ENCODE measurements around the gene TSPAN9. TPM values are rescaled to one million over a fixed set of nuclear protein-coding genes. Genes with fewer than 3 reads are reported as not detected.

Gene TSPAN9
- polyA plus RNA-seq, 1 of the 3 experiments (the other 2 are of a cell fraction), result 34.9 TPM

- POLR2A ChIA-PET, result no interaction called here
- CTCF ChIA-PET, result interaction anchor here (1.0 to 2.9 kb wide), 3 partner anchors 15 to 72 kb away, joined by 3 to 6 read pairs (median 5); no protein-coding TSS in a partner anchor
- Histone ChIP-seq H3K4me1 (ENCODE audit: control insufficient read depth in 1 of 2, insufficient read depth in 2 of 2, low read depth in 1 of 2, low read length in 1 of 2) (no peaks in the 10 kb centered on the region), H2AFZ (ENCODE audit: low read depth) (no peak overlapping the region), H3K9me2 (no peaks in the 10 kb centered on the region), H3K4me3 (ENCODE audit: low read depth in 2 of 2, low read length in 1 of 2) (no peak overlapping the region), H3K36me3 (replicated peaks in 1 of 2; ENCODE audit: control insufficient read depth in 1 of 2, insufficient read depth in 2 of 2, low read length in 1 of 2) (no peaks in the 10 kb centered on the region), H3K9ac (no peak overlapping the region), H3K79me2 (ENCODE audit: insufficient read depth) (no peaks in the 10 kb centered on the region), H3F3A (replicated peaks; ENCODE audit: insufficient read depth) (no peaks in the 10 kb centered on the region), H3K27me3 (ENCODE audit: insufficient read depth) (no peaks in the 10 kb centered on the region), H3K9me3 (no peaks in the 10 kb centered on the region), H4K20me1 (ENCODE audit: insufficient read depth) (no peaks in the 10 kb centered on the region), H3K27ac (ENCODE audit: low read depth in 2 of 2, low read length in 1 of 2) (no peak overlapping the region), H3K4me2 (no peak overlapping the region)
- no peak for DNase-seq
- WGBS (ENCODE audit: low lambda C conversion rate), result 87% methylated on average over 8 of the region's 11 CpGs
- no peak for TF ChIP-seq RAD21 (IDR thresholded peaks at IDR 0.05; ENCODE audit: low read length)
- no peak for TF ChIP-seq USF1 (IDR thresholded peaks at IDR 0.05; ENCODE audit: borderline replicate concordance, low read depth)
- no peak for TF ChIP-seq MEF2A (IDR thresholded peaks at IDR 0.05; ENCODE audit: borderline replicate concordance, low read depth)
- no peak for TF ChIP-seq PBX3 (IDR thresholded peaks at IDR 0.05)
- TF ChIP-seq EP300 (IDR thresholded peaks at IDR 0.05; ENCODE audit: borderline replicate concordance in 1 of 2, low read depth in 1 of 2, low read length in 1 of 2), result no peak
- TF ChIP-seq GABPA (IDR thresholded peaks at IDR 0.05; ENCODE audit: low read depth), result no peak
- no peak for TF ChIP-seq CHD2 (IDR thresholded peaks at IDR 0.05; ENCODE audit: low read length, partially characterized antibody)
- TF ChIP-seq IRF3 (IDR thresholded peaks at IDR 0.05; ENCODE audit: low read depth, low read length), result no peak
- TF ChIP-seq POLR2AphosphoS5 (IDR thresholded peaks at IDR 0.05; ENCODE audit: low read depth, low read length), result no peak
- no peak for TF ChIP-seq TCF12 (IDR thresholded peaks at IDR 0.05)
Measured at GRCh38 chr12:3049611-3050249, 27.4 kb upstream of the TSPAN9 start.

DNA sequence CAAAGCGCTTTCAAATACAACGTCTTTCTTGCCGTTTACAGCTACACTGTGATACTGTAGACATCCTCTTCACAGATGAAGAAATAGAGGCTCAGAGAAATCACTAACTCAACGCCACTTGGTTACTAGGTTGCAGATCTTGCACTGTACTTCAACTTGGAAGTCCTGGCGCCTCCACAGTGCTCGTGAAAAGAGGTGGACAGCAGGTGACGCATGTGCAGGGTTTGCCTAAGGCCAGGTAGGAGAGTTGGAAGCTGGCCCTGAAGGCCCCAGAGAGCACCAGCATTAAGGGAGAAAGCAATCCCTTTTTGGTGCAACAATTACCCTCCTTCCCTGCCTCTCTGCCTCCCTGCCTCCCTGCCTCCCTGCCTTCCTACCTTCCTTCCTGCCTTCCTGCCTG lies 22.8 kb upstream of the TSPAN9 start:
- CTCF ChIA-PET, result interaction anchor here (1.7 kb wide), 1 partner anchor 201 kb away, joined by 4 read pairs; no protein-coding TSS in a partner anchor
- POLR2A ChIA-PET, result no interaction called here

More for the DNA sequence above, 22.8 kb upstream of the TSPAN9 start:
- no peaks in the 10 kb centered on the region for H3K9me2 ChIP-seq
- TF ChIP-seq NRF1 (IDR thresholded peaks at IDR 0.05; ENCODE audit: low read depth, low read length) (no peak), RFX5 (IDR thresholded peaks at IDR 0.05; ENCODE audit: low read length) (no peak), NFIC (IDR thresholded peaks at IDR 0.05; ENCODE audit: borderline replicate concordance) (no peak), MAX (IDR thresholded peaks at IDR 0.05; ENCODE audit: low read depth) (no peak), EZH2phosphoT487 (IDR thresholded peaks at IDR 0.05; ENCODE audit: borderline replicate concordance, low read depth) (no peak), TAF1 (IDR thresholded peaks at IDR 0.05; ENCODE audit: borderline replicate concordance, low read depth, low read length) (no peak), TCF12 (IDR thresholded peaks at IDR 0.05) (no peak), FOXJ3 (CRISPR knock-in tag; IDR thresholded peaks at IDR 0.05) (no peak), SMC3 (IDR thresholded peaks at IDR 0.05; ENCODE audit: low read depth, low read length) (no peak), GABPA (IDR thresholded peaks at IDR 0.05; ENCODE audit: low read depth) (no peak), JUND (IDR thresholded peaks at IDR 0.05) (no peak), MXI1 (IDR thresholded peaks at IDR 0.05; ENCODE audit: low read depth, low read length) (no peak)
- no peaks in the 10 kb centered on the region for H3K4me1 ChIP-seq (ENCODE audit: control insufficient read depth in 1 of 2, insufficient read depth in 2 of 2, low read depth in 1 of 2, low read length in 1 of 2)
- WGBS (ENCODE audit: low lambda C conversion rate), result 66% methylated on average over 7 of the region's 7 CpGs
- H2AFZ ChIP-seq (ENCODE audit: low read depth), result no peak overlapping the region
- H3K27ac ChIP-seq (ENCODE audit: low read depth in 2 of 2, low read length in 1 of 2), result no peak overlapping the region
- no peak overlapping the region for H3K4me3 ChIP-seq (ENCODE audit: low read depth in 2 of 2, low read length in 1 of 2)
- no peaks in the 10 kb centered on the region for H3K79me2 ChIP-seq (ENCODE audit: insufficient read depth)
- H4K20me1 ChIP-seq (ENCODE audit: insufficient read depth), result no peaks in the 10 kb centered on the region
- no peaks in the 10 kb centered on the region for H3K9me3 ChIP-seq
- H3K36me3 ChIP-seq (replicated peaks in 1 of 2; ENCODE audit: control insufficient read depth in 1 of 2, insufficient read depth in 2 of 2, low read length in 1 of 2), result no peaks in the 10 kb centered on the region
- H3F3A ChIP-seq (replicated peaks; ENCODE audit: insufficient read depth), result no peaks in the 10 kb centered on the region
- no peak for DNase-seq
- no peak overlapping the region for H3K4me2 ChIP-seq
- no peaks in the 10 kb centered on the region for H3K27me3 ChIP-seq (ENCODE audit: insufficient read depth)
- no peak overlapping the region for H3K9ac ChIP-seq

Data from SK-N-SH (cell line).